H1 (cell line): ENCODE data around the gene SIDT1. TPM values are rescaled to one million over a fixed set of nuclear protein-coding genes. Genes with fewer than 3 reads are reported as not detected.

Experiments used
- GABPA ChIP-seq: IDR thresholded peaks from 2 replicates; pipeline ENCODE4 v1.6.1; 2011; ENCODE audit warnings: mild to moderate bottlenecking, low read length, moderate library complexity, borderline replicate concordance; ENCODE audit not compliant: insufficient read depth
- JUN ChIP-seq: IDR thresholded peaks from 2 replicates; pipeline ENCODE4 v1.6.1; 2011; ENCODE audit warnings: low read depth, mild to moderate bottlenecking, improper control_type of control experiment, low read length
- POU5F1 ChIP-seq: IDR thresholded peaks from 2 replicates; pipeline ENCODE4 v1.6.1; 2011; ENCODE audit warnings: low read depth, mild to moderate bottlenecking, low read length, moderate library complexity
- SP2 ChIP-seq: IDR thresholded peaks from 2 replicates; pipeline ENCODE4 v1.6.1; 2012; ENCODE audit warnings: mild to moderate bottlenecking, low read length, inconsistent platforms
- polyA plus RNA-seq, 7 experiments: library from polyadenylated mRNA; depleted of rRNA in 3 of 7; stranded (reverse) in 5 of 7; unstranded in 2 of 7; fragments of >200 nt in 5 of 7; fragments of 200-250 nt in 2 of 7; gene quantifications; 1 replicate in 5 of 7; 2 replicates in 1 of 7; 4 replicates in 1 of 7; pipeline versions ENCODE4 v1.2.1 to v1.2.3, GENCODE V29; 2011 to 2013; ENCODE audit warnings: missing spikeins in 2 of 7, mixed read lengths in 2 of 7
- total RNA-seq: library from RNA; stranded (reverse); fragmentation: NEBNext Ultra II Directional; extraction: Animal tissue kit (Norgen Biotek cat#: 25700); gene quantifications from 2 replicates; pipeline ENCODE4 v1.2.1, GENCODE V29; 2021

The SIDT1 gene
- total and polyA plus RNA-seq, 2 of the 8 experiments (the other 6 are each of a cell fraction or from before 2014, with no cell fraction given): 0.06 TPM; not detected in 1

GRCh38 chr3:113505867-113506266 is 26.5 kb upstream of the SIDT1 start (continued):
- TF ChIP-seq POU5F1: no peak
- TF ChIP-seq SP2: no peak
- TF ChIP-seq GABPA: no peak
- TF ChIP-seq JUN: no peak
